SK-N-SH treated with all-trans-retinoic acid at 6 μM for 48 hours (cell line): ENCODE data around the gene IGF1R.

Experiments used
- ARNTL ChIP-seq: fragments of 450-650 bp; formaldehyde crosslinking; IDR thresholded peaks from 2 replicates; pipeline ENCODE4 v1.5.0; 2020; ENCODE audit warnings: low read depth, mild to moderate bottlenecking, moderate library complexity, borderline replicate concordance
- ISL1 ChIP-seq: fragments of 250-450 bp; sonication (Bioruptor Pico); IDR thresholded peaks from 2 replicates; pipeline ENCODE4 v2.1.2; 2022; ENCODE audit warnings: mild to moderate bottlenecking, moderate library complexity
- PPARA ChIP-seq: fragments of 250-450 bp; sonication (Bioruptor Pico); IDR thresholded peaks from 2 replicates; pipeline ENCODE4 v1.5.0; 2020; ENCODE audit warnings: mild to moderate bottlenecking, borderline replicate concordance
- SNAI2 ChIP-seq: fragments of 250-450 bp; sonication (Bioruptor Pico); IDR thresholded peaks from 2 replicates; pipeline ENCODE4 v1.5.0; 2020; ENCODE audit warnings: mild to moderate bottlenecking, moderate library complexity
- TOX ChIP-seq: fragments of 250-450 bp; sonication (Bioruptor Pico); IDR thresholded peaks from 2 replicates; pipeline ENCODE4 v1.8.0; 2021; ENCODE audit warnings: mild to moderate bottlenecking, moderate library complexity, borderline replicate concordance
- ZFP30 ChIP-seq: fragments of 450-650 bp; formaldehyde crosslinking; IDR thresholded peaks from 2 replicates; pipeline ENCODE4 v1.5.0; 2022; ENCODE audit warnings: mild to moderate bottlenecking, moderate library complexity
- TF ChIP-seq, protein P1 (sequence below): fragments of 250-450 bp; sonication (Bioruptor Pico); IDR thresholded peaks from 2 replicates; pipeline ENCODE4 v1.5.1; 2021; ENCODE audit warnings: mild to moderate bottlenecking, moderate library complexity
- TF ChIP-seq, protein P2 (sequence below): fragments of 250-450 bp; sonication (Bioruptor Pico); IDR thresholded peaks from 2 replicates; pipeline ENCODE4 v1.8.0; 2021; ENCODE audit warnings: low read depth, mild to moderate bottlenecking, moderate library complexity, borderline replicate concordance
- TF ChIP-seq, protein P3 (sequence below): fragments of 250-450 bp; sonication (Bioruptor Pico); IDR thresholded peaks from 2 replicates; pipeline ENCODE4 v1.8.0; 2020; ENCODE audit warnings: mild to moderate bottlenecking, moderate library complexity, borderline replicate concordance

DNA sequence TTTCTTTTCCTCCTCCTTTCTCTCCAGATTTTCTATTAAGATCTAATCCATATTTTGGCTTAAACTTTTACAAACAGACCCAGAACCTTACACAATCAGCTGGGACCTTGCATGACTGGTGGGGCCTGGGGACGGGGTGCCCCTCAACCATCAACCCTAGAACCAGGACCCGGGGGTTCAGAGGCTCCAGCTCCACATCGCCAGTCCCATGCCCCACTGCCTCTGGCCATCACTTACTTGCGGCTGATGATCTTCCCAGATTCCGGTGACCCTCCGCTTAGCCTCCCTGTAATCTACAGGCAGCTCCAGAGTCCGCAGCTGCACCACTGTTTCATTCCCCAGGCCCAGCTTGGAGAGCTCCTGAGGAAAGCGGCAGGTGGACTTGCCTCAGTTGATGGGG, 322.5 kb downstream of the IGF1R start:
- TF ChIP-seq, protein P1, sequence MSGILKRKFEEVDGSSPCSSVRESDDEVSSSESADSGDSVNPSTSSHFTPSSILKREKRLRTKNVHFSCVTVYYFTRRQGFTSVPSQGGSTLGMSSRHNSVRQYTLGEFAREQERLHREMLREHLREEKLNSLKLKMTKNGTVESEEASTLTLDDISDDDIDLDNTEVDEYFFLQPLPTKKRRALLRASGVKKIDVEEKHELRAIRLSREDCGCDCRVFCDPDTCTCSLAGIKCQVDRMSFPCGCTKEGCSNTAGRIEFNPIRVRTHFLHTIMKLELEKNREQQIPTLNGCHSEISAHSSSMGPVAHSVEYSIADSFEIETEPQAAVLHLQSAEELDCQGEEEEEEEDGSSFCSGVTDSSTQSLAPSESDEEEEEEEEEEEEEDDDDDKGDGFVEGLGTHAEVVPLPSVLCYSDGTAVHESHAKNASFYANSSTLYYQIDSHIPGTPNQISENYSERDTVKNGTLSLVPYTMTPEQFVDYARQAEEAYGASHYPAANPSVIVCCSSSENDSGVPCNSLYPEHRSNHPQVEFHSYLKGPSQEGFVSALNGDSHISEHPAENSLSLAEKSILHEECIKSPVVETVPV (CRISPR knock-in tag): no peak
- TF ChIP-seq, protein P2, sequence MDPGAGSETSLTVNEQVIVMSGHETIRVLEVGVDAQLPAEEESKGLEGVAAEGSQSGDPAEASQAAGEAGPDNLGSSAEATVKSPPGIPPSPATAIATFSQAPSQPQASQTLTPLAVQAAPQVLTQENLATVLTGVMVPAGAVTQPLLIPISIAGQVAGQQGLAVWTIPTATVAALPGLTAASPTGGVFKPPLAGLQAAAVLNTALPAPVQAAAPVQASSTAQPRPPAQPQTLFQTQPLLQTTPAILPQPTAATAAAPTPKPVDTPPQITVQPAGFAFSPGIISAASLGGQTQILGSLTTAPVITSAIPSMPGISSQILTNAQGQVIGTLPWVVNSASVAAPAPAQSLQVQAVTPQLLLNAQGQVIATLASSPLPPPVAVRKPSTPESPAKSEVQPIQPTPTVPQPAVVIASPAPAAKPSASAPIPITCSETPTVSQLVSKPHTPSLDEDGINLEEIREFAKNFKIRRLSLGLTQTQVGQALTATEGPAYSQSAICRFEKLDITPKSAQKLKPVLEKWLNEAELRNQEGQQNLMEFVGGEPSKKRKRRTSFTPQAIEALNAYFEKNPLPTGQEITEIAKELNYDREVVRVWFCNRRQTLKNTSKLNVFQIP (CRISPR knock-in tag): no peak
- no peak for TF ChIP-seq PPARA (CRISPR knock-in tag)
- TF ChIP-seq ISL1 (CRISPR knock-in tag): no peak
- no peak for TF ChIP-seq SNAI2
- TF ChIP-seq, protein P3, sequence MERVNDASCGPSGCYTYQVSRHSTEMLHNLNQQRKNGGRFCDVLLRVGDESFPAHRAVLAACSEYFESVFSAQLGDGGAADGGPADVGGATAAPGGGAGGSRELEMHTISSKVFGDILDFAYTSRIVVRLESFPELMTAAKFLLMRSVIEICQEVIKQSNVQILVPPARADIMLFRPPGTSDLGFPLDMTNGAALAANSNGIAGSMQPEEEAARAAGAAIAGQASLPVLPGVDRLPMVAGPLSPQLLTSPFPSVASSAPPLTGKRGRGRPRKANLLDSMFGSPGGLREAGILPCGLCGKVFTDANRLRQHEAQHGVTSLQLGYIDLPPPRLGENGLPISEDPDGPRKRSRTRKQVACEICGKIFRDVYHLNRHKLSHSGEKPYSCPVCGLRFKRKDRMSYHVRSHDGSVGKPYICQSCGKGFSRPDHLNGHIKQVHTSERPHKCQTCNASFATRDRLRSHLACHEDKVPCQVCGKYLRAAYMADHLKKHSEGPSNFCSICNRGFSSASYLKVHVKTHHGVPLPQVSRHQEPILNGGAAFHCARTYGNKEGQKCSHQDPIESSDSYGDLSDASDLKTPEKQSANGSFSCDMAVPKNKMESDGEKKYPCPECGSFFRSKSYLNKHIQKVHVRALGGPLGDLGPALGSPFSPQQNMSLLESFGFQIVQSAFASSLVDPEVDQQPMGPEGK: no peak
- no peak for TF ChIP-seq ZFP30
- TF ChIP-seq ARNTL (CRISPR knock-in tag): no peak
- no peak for TF ChIP-seq TOX (CRISPR knock-in tag)
